Mesodermal cell (in vitro differentiated cells): ENCODE data around the gene ZNF880.
A peak's percentile ranks its signal among the peaks of the same experiment; 100 is the strongest.

ENCODE experiments used
- H3K27ac ChIP-seq: 2 replicates; pipeline ENCODE4 v1.7.0; 2013; ENCODE audit warnings: mild to moderate bottlenecking, low read depth, low read length, moderate library complexity; ENCODE audit not compliant: severe bottlenecking
- H3K36me3 ChIP-seq: 2 replicates; pipeline ENCODE4 v1.7.1; 2013; ENCODE audit warnings: mild to moderate bottlenecking, low read length, moderate library complexity; ENCODE audit not compliant: control insufficient read depth, insufficient read depth
- H3K4me1 ChIP-seq: one replicate; pipeline ENCODE4 v1.7.1; 2013; ENCODE audit warnings: mild to moderate bottlenecking, low read length; ENCODE audit not compliant: insufficient read depth, control insufficient read depth, poor library complexity, severe bottlenecking
- H3K4me3 ChIP-seq: 2 replicates; pipeline ENCODE4 v1.7.0; 2013; ENCODE audit warnings: low read length, control low read depth, mild to moderate bottlenecking; ENCODE audit not compliant: insufficient read depth, poor library complexity, severe bottlenecking; ENCODE audit errors: extremely low read depth
- H3K9me3 ChIP-seq: 2 replicates; pipeline ENCODE4 v1.7.1; 2013; ENCODE audit warnings: mild to moderate bottlenecking, low read length, moderate library complexity; ENCODE audit not compliant: control insufficient read depth
- WGBS, 2 experiments: methylation state at CpG; one replicate each; pipeline ENCODE4 v1.1.5; 2013; ENCODE audit warnings: missing lambda C conversion rate in 2 of 2; ENCODE audit not compliant: insufficient coverage in 2 of 2; 5-methylcytosine and 5-hydroxymethylcytosine counted together

The ZNF880 gene

DNA sequence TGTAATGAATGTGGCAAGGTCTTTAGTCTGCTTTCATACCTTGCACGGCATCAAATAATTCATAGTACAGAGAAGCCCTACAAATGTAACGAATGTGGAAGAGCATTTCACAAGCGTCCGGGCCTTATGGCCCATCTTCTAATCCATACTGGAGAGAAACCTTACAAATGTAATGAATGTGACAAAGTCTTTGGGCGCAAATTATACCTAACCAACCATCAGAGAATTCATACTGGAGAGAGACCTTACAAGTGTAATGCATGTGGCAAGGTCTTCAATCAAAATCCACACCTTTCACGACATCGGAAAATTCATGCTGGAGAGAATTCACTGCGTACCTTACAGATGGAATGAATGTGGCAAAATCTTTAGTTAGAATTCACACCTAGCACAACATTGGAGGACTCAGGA is 3.3 kb upstream of the ZNF880 start:
- WGBS, 2 experiments: 86 to 100% methylated on average over 3 to 8 of the region's 8 CpGs
- Histone ChIP-seq H3K36me3 (peaks cover 16% of the 10 kb centered on the region), H3K4me1 (no peaks in the 10 kb centered on the region), H3K9me3 (peaks cover 60% of the 10 kb centered on the region), H3K4me3 (no peak overlapping the region), H3K27ac (no peak overlapping the region)

DNA sequence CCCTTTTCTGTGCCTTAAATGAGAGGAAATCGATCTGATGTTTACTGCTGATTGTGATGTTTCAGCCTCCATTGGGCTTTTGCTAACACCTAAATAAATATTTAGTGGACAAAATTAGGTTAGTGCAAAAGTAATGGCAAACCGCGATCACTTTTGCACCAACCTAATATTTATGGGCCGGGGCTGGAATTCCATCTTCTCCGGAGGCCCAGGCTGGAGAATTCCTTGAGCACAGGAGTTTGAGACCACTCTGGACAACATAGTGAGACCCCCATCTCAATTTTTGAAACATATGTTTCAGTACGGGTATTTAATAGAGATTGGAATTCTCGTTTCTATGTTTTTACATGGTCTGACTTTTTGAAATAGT is 603 bp downstream of the ZNF880 start:
- Histone ChIP-seq H3K4me3 (peak overlapping the region; percentile 46), H3K36me3 (peaks cover 31% of the 10 kb centered on the region), H3K4me1 (no peaks in the 10 kb centered on the region), H3K27ac (peak overlapping the region; percentile 97), H3K9me3 (peaks cover 61% of the 10 kb centered on the region)
- WGBS, 2 experiments: 44 to 82% methylated on average over 2 to 3 of the region's 7 CpGs

DNA sequence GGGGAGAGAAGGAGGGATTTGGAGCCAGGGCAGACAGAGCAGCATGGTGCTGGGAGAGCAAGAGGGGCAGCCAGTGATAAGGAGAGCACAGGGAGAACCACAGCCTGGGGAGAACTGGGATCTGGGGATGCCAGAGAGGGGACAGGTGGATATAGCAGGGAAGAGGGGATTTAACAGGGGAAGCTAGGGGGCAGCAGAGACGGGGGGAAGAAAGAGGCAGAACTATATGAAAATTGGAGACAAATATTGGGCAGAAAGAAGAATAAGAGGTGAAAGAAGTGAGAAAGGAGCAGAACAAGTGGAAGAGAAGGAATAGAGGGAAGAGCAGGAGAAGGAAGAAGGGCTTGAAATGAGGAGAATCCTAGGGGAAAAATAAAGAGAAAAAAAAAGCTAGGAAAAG is 21.4 kb downstream of the ZNF880 start:
- Histone ChIP-seq H3K36me3 (no peaks in the 10 kb centered on the region), H3K27ac (no peak overlapping the region), H3K4me1 (no peaks in the 10 kb centered on the region), H3K9me3 (peaks cover 52% of the 10 kb centered on the region), H3K4me3 (no peak overlapping the region)
- 55 to 70% methylated on average over 1 of the region's 1 CpG for WGBS, 2 experiments

GRCh38 chr19:52397310-52398080 is 27.8 kb downstream of the ZNF880 start, which contains the start of gene ZNF528:
Gene ZNF528 (plus strand): TSS chr19:52397849. CDS start chr19:52402014, 4,165 bp downstream.
- no peak within 1 kb of the TSS for H3K27ac ChIP-seq
- H3K36me3 ChIP-seq: no peaks in the 10 kb centered on the region
- H3K9me3 ChIP-seq: peaks cover 52% of the 10 kb centered on the region
- H3K4me1 ChIP-seq: no peaks in the 10 kb centered on the region
- WGBS, 2 experiments: 85 to 87% methylated on average over 34 to 36 of the region's 36 CpGs
- H3K4me3 ChIP-seq: no peak within 1 kb of the TSS

- Histone ChIP-seq H3K36me3 (no peaks in the 10 kb centered on the region), H3K4me3 (no peak overlapping the region), H3K9me3 (peaks cover 52% of the 10 kb centered on the region), H3K4me1 (no peaks in the 10 kb centered on the region), H3K27ac (no peak overlapping the region)
- 78 to 80% methylated on average over 8 to 12 of the region's 14 CpGs for WGBS, 2 experiments
Measured at GRCh38 chr19:52398081-52398441, 28.3 kb downstream of the ZNF880 start.

GRCh38 chr19:52410276-52410675 is 40.6 kb downstream of the ZNF880 start:
- no peaks in the 10 kb centered on the region for H3K4me1 ChIP-seq
- WGBS, 2 experiments: 88 to 91% methylated on average over 2 to 6 of the region's 6 CpGs

DNA sequence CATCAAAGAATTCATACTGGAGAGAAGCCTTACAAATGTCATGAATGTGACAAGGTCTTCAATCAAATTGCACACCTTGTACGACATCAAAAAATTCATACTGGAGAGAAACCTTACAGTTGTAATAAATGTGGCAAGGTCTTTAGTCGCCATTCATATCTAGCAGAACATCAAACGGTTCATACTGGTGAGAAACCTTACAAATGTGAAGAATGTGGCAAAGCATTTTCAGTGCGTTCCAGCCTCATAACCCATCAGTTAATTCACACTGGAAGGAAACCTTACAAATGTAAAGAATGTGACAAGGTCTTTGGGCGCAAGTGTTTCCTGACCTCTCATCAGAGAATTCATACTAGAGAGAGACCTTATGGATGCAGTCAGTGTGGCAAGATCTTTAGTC is 46.0 kb downstream of the ZNF880 start:
- H3K4me1 ChIP-seq: no peaks in the 10 kb centered on the region
- no peak overlapping the region for H3K27ac ChIP-seq
- H3K36me3 ChIP-seq: no peaks in the 10 kb centered on the region
- H3K4me3 ChIP-seq: no peak overlapping the region
- peaks cover 60% of the 10 kb centered on the region for H3K9me3 ChIP-seq
- 84% methylated on average over 2 of the region's 5 CpGs; no CpG with 5 or more reads in 1 of the 2 experiments for WGBS, 2 experiments

More at GRCh38 chr19:52410276-52410675, 40.6 kb downstream of the ZNF880 start:
- H3K9me3 ChIP-seq: peaks cover 42% of the 10 kb centered on the region
- no peaks in the 10 kb centered on the region for H3K36me3 ChIP-seq
- no peak overlapping the region for H3K4me3 ChIP-seq
- no peak overlapping the region for H3K27ac ChIP-seq

DNA sequence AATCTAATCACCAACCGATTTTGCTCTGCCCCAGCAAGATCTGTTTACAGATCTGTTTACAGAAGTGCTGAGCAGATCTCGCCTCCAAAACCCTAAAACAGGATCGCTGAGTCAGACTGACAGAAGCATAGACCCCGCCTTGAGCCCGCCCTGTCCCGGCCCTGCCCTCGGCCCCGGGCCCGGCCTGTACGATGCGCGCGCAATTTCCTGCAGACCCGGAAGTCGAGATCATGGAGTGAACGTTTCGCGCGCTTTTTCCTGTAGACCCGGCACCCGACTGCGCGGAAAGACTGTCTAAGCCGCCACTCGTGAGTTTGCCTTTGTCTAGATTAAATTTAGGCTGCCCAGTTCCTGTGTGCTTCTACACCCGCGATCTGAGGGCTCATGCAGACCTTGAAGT is 59.2 kb downstream of the ZNF880 start, which contains the start of gene ZNF534:
Gene ZNF534 (plus strand): TSS at position 212 of the 400 bp plus-strand sequence. CDS start 2,327 bp downstream, outside the sequence.
- peaks cover 58% of the 10 kb centered on the region for H3K9me3 ChIP-seq
- 94 to 95% methylated on average over 26 to 27 of the region's 27 CpGs for WGBS, 2 experiments
- H3K4me1 ChIP-seq: no peaks in the 10 kb centered on the region
- H3K4me3 ChIP-seq: no peak within 1 kb of the TSS
- no peaks in the 10 kb centered on the region for H3K36me3 ChIP-seq
- no peak within 1 kb of the TSS for H3K27ac ChIP-seq
